ENCODE measurements around the gene AIFM2.

AIFM2 gene

GRCh38 chr10:70068925-70069324 lies 63.7 kb downstream of the AIFM2 start:
- Histone ChIP-seq H4K20me1 (peaks cover 48% of the 10 kb centered on the region), H3K4me3 (no peak overlapping the region), H3K27ac (no peak overlapping the region), H3K9ac (no peak overlapping the region), H3K4me2 (peak overlapping the region; percentile 23; the same call in 1 of the 2 replicates), H3K9me3 (no peaks in the 10 kb centered on the region), H3K36me3 (peaks cover 46% of the 10 kb centered on the region), H3K27me3 (no peaks in the 10 kb centered on the region), H3K4me1 (peaks cover 21% of the 10 kb centered on the region)
- no peak for TF ChIP-seq Cebpa-rat (IDR thresholded peaks at IDR 0.05)

DNA sequence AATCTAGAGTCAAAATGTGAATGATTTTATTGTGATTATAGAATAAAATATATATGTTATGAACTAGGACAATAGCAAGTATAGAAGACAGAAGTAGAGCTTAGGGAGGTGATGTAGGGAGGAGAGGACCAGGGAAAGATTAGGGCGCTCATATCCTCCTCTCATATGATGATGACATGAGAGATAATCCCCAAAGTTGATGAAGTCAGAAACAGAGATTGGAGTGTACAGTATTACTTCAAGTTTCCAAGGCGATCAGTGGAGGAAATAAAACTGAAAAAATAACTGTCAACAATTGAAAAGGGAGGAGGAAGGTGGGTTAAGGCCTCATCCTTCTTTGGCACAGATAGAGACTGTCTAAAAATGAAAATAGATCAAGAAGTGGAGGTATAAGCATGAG lies 65.0 kb downstream of the AIFM2 start:
- Histone ChIP-seq H3K9me3 (no peaks in the 10 kb centered on the region), H3K4me2 (no peak overlapping the region), H3K27me3 (no peaks in the 10 kb centered on the region), H3K36me3 (peaks cover 35% of the 10 kb centered on the region), H3K4me1 (peaks cover 34% of the 10 kb centered on the region), H3K9ac (no peak overlapping the region), H3K4me3 (no peak overlapping the region), H4K20me1 (peaks cover 62% of the 10 kb centered on the region), H3K27ac (no peak overlapping the region)
- no peak for TF ChIP-seq Cebpa-rat (IDR thresholded peaks at IDR 0.05)

GRCh38 chr10:70066190-70066589 lies 66.4 kb downstream of the AIFM2 start:
- peaks cover 31% of the 10 kb centered on the region for H3K36me3 ChIP-seq
- no peak overlapping the region for H3K27ac ChIP-seq
- H3K9ac ChIP-seq = no peak overlapping the region
- peaks cover 35% of the 10 kb centered on the region for H3K4me1 ChIP-seq
- H3K27me3 ChIP-seq = no peaks in the 10 kb centered on the region
- TF ChIP-seq Cebpa-rat (IDR thresholded peaks at IDR 0.05) = no peak
- peaks cover 71% of the 10 kb centered on the region for H4K20me1 ChIP-seq
- H3K9me3 ChIP-seq = no peaks in the 10 kb centered on the region
- H3K4me3 ChIP-seq = no peak overlapping the region
- H3K4me2 ChIP-seq = no peak overlapping the region

GRCh38 chr10:70064486-70064885 lies 68.1 kb downstream of the AIFM2 start:
- H3K27ac ChIP-seq = no peak overlapping the region; the same call in 1 of the 2 replicates

DNA sequence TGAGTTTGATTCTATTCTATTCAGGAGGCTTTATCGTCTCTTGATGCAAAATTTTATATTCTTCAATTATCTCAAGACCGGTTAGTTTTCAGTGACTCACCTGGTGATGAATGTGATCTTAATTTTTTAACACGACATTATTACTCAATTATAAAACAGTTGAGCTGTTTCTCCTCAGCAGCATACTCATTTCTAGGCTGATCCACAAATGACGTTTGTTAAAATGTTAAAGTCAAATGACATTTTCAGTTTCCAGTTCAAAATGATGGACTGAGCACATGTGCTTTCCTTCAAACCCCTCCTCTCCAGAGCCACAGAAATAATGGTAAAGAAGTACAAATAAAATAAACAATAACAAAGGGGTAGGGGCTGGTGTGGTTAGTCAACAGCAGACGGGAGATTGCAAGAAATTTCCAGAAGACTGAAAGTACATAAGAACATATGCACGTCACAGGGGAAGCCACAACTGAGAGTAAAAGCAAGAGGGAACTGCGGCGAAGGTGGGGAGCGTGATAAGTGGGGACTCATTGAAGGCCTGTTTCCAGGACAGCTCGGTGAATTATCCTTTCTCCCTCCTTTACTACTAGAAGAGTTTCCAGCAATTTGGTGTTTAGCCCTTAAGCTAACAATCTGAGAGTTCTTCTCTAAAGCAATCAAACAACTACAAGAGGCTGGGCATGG lies 69.1 kb downstream of the AIFM2 start:
- Histone ChIP-seq H3K9me3 (no peaks in the 10 kb centered on the region), H3K27me3 (no peaks in the 10 kb centered on the region), H4K20me1 (peaks cover 70% of the 10 kb centered on the region), H3K9ac (no peak overlapping the region), H3K4me3 (no peak overlapping the region), H3K27ac (no peak overlapping the region), H3K4me2 (0 out of 2 replicates have a peak overlapping the region, but pooled peaks have one; percentile 40), H3K36me3 (peaks cover 27% of the 10 kb centered on the region), H3K4me1 (peaks cover 25% of the 10 kb centered on the region)
- TF ChIP-seq Cebpa-rat (IDR thresholded peaks at IDR 0.05) = no peak

More at GRCh38 chr10:70064486-70064885, 68.1 kb downstream of the AIFM2 start:
- Histone ChIP-seq H3K36me3 (peaks cover 31% of the 10 kb centered on the region), H3K4me3 (no peak overlapping the region), H3K4me1 (peaks cover 31% of the 10 kb centered on the region), H3K27me3 (no peaks in the 10 kb centered on the region), H3K9me3 (no peaks in the 10 kb centered on the region), H4K20me1 (peaks cover 70% of the 10 kb centered on the region), H3K9ac (no peak overlapping the region), H3K4me2 (peak overlapping the region; percentile 40)
- no peak for TF ChIP-seq Cebpa-rat (IDR thresholded peaks at IDR 0.05)
